ENCODE data around the gene SNAP47. TPM values are rescaled to one million over a fixed set of nuclear protein-coding genes. Genes with fewer than 3 reads are reported as not detected.

Gene SNAP47
- total RNA-seq, 2 donors from 2014 or later: 37.9 to 38.5 TPM

GRCh38 chr1:227776331-227776771, 41.1 kb downstream of the SNAP47 start:
- DNase-seq (no peak), ATAC-seq (no peak)
- intact Hi-C loops (cut with DNase I): no loop called here

DNA sequence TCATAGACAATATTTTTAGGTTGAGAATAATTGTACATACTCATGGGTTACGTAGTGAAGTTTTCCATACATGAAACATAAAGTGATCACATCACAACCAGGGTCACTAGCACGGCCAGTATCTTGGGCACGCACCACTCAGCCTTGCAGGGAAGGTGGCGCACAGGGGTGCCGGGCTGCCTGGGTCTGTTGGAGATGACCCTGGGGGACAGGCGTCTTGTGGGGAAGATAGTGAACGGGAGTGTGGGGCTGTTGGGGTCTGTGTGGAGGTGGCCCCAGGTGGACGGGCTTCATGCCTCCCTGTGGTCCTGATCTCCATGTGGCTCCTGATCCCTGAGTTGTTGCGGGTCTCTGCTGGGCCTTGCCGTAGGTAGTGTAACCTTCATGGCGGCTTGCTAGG, 41.9 kb downstream of the SNAP47 start:
- intact Hi-C loops (cut with DNase I): no loop called here
- ATAC-seq: no peak
- no peak for DNase-seq

- intact Hi-C loops (cut with DNase I): no loop called here
- DNase-seq (no peak), ATAC-seq (no peak)
Observed at GRCh38 chr1:227777646-227778045, 42.4 kb downstream of the SNAP47 start.

- intact Hi-C loops (cut with DNase I): no loop called here
- ATAC-seq: peak in 1 of 2 donors; percentile 47
- DNase-seq: no peak
Observed at GRCh38 chr1:227778401-227778947, 43.2 kb downstream of the SNAP47 start.

DNA sequence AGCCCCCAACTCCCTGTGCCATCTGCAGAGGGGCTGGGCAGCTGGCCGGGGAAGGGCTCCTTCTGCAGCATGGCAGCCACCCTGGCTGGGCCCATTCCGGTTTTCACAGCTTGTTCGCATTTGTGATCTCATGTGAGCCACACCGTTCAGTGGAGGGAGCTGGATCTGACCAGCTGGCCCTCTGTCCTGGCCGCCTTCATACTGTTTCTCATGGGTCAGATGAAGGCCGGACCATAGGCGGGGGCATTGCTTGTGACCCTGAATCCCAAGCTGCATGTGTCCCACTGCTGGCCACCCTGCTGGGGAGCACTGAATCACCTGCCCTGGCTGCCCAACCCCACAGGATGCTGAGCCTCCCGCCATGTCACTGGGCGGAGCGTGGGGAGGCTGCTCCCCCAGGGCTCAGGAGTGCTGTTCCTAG, 43.8 kb downstream of the SNAP47 start:
- intact Hi-C loops (cut with DNase I): no loop called here
- DNase-seq (no peak), ATAC-seq (peak in 1 of 2 donors; percentile 4)

DNA sequence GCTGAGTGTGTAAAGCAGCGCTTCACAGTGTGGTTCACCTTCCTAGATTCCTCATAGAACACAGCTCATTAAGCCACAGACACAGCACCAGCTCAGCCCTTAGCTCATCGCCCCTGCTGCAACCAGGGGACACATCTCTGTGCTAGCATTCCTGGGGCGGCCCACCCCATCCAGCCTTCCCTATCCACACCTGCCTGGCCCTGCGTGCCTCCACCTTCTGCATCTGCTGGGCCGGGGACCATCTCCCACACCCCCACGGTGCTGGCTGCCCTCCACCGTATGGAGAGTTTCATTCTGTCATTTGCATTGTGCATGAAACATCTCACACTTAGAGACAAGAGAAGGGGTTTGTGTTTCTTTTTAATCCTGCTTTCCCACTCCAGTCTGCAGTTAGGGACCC, 44.5 kb downstream of the SNAP47 start:
- no peak for ATAC-seq
- intact Hi-C loops (cut with DNase I): no loop called here
- no peak for DNase-seq

GRCh38 chr1:227780101-227781044, 45.1 kb downstream of the SNAP47 start:
- DNase-seq (no peak), ATAC-seq (peak in 1 of 2 donors; percentile 10)
- intact Hi-C loops (cut with DNase I): no loop called here

- no peak for DNase-seq
- intact Hi-C loops (cut with DNase I): no loop called here
- ATAC-seq: no peak
Observed at GRCh38 chr1:227781314-227781930, 46.2 kb downstream of the SNAP47 start.

GRCh38 chr1:227782226-227782625, 47.0 kb downstream of the SNAP47 start:
- DNase-seq: no peak
- ATAC-seq: no peak
- intact Hi-C loops (cut with DNase I): no loop called here

GRCh38 chr1:227785094-227785804, 50.0 kb downstream of the SNAP47 start:
- ATAC-seq (no peak), DNase-seq (no peak)
- intact Hi-C loops (cut with DNase I): no loop called here

DNA sequence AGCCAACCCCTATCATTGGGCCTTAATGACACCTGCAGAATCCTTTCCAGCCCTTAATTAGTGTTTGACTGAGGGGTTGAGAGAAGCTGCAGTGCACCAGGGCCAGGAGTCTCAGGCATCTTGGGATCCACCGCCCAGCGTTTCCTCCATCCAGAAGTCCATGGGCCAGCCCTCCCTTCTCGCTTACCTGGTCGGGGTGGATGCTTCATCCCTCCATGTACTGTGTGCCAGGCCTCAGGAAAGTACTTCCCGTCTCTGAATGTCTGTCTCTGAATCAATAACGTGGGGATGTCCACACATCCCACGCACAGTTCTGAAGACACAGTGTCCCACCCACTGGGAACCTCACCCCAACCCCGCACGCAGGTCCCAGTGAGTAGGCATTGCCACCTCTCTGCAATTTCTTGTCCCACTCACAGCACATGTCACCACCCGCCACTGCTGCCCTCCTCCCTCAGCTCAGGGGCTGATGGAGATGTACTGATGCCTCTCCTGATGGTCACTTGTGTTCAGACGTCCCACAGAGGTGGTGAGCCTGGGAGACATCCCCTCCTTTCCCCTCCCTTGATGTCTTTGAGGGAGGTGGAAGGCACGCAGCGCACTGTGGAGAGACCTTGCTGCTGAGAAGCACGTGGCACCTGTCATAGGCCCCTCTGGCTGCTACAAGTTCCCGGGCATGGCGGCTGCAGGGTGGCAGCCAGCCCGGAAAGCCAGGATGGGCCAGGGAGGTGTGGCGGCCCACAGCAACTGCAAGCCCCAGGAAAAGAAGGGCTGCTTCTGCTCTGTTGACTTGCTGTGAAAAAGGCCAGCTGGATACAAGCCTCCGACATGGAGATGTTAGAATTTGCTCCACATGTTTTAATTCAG, 50.8 kb downstream of the SNAP47 start:
- intact Hi-C loops (cut with DNase I): no loop called here
- DNase-seq: no peak
- no peak for ATAC-seq

DNA sequence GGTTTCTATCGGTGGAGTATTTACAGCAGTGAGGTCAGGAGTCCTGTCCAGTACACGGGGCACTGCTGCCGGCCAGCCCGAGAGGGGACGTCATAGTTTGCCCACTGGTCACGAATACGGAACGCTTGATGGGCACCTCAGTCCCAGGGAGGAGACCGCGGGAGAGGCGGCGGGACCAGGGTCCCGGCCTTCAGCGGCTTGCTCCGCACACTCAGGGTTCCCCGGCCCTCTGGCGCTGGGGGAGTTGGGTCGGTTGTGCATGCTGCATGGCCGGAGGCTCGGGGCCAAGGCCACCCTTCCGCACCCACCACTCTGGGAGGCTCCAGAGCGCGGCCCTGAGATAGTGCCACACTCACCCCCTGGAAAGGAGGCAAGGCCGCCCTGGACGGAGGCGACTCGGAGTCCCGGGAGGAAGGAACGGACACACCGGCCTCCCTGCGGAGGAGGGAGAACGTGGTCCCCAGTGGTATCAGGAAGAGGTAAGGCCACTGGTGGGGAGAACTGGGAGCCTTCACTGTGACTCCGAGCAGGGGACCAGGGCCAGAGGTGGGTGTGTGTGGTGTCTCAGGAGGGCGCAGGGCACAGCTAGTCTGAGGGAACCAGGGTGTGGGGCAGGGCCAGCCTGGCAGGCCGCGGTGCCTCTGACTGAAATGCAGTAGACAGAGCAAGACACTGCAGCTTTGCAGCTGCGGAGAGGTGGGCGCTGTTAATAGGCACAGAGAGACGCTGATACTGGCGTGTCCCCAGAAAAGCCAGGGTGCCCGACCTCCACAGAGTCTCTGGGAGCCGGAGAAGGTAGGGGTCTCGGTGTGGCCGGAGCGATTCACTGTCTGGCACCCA, 51.7 kb downstream of the SNAP47 start:
- intact Hi-C loops (cut with DNase I): no loop called here
- no peak for DNase-seq
- peak; percentile 5 to 7 for ATAC-seq

DNA sequence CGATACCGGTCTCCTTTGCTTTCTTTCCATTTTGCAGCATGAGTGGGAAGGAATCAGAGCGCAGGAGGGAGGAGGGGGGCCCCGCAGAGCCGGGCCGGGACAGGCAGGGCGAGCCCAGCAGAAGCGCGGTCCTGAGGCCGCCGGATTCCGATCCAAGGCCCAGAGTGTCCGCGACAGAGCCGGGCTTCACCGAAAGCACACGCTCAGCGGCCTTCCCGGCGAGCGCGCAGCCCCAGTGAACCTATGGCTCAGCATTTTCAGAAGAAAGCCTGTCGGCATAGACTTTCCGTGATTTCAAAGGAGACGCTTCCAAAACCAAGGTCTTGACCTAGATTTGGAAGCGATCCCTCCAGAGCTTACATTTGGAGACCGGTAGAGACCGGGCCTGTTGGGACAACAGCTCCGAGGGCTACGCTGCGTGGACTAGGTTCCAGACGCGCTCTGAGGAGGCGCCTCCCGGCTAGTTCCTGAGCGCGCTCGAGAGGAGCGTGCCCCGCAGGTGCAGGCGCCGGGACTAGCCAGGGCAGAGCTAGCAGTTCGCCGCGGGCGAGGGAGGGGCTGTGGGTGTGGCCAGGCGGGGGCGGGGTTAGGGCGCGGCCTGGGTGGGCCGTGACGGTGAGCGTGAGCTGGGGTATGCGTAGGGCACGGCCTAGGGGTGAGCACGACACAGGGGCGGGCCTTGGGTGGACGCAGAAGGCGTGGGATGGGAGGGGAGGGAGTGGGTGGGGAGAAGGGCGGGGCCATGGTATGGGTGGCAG, 52.5 kb downstream of the SNAP47 start:
- ATAC-seq (peak; percentile 95 to 97), DNase-seq (peak; percentile 93)
- intact Hi-C loops (cut with DNase I): no loop called here

- ATAC-seq (peak; percentile 61 to 84), DNase-seq (no peak)
- intact Hi-C loops (cut with DNase I): no loop called here
Observed at GRCh38 chr1:227788271-227789083, 53.2 kb downstream of the SNAP47 start.

- intact Hi-C loops (cut with DNase I): no loop called here
- DNase-seq (no peak), ATAC-seq (no peak)
Observed at GRCh38 chr1:227789084-227790033, 54.1 kb downstream of the SNAP47 start.

Data from left cardiac atrium (tissue), 4 donors.